Progenitor cell of endocrine pancreas (in vitro differentiated cells): Measurements from ENCODE around the gene SLC9A2. TPM values are rescaled to one million over a fixed set of nuclear protein-coding genes. Genes with fewer than 3 reads are reported as not detected.

Experiments used
- DNase-seq: peaks from one replicate; pipeline ENCODE4 v3.0.0; 2021; ENCODE audit warnings: low spot score; ENCODE audit not compliant: unreplicated experiment
- H3K27ac Mint-ChIP-seq: 2 replicates; pipeline ENCODE4 v1.8.0; 2021; ENCODE audit warnings: mild to moderate bottlenecking, moderate library complexity, mixed read lengths
- H3K27me3 Mint-ChIP-seq: 2 replicates; pipeline ENCODE4 v1.8.0; 2021; ENCODE audit warnings: mixed read lengths
- H3K36me3 Mint-ChIP-seq: 2 replicates; pipeline ENCODE4 v1.8.0; 2022; ENCODE audit warnings: mixed read lengths; ENCODE audit not compliant: insufficient read depth
- H3K4me1 Mint-ChIP-seq: 2 replicates; pipeline ENCODE4 v1.8.0; 2021; ENCODE audit warnings: low read depth, mixed read lengths
- H3K4me3 Mint-ChIP-seq: 2 replicates; pipeline ENCODE4 v1.8.0; 2021; ENCODE audit warnings: low read depth, mild to moderate bottlenecking, moderate library complexity, mixed read lengths
- H3K9me3 Mint-ChIP-seq: 2 replicates; pipeline ENCODE4 v1.8.0; 2021; ENCODE audit warnings: low read depth, mixed read lengths
- CTCF ChIP-seq: fragments of 200-600 bp; sonication (generic); IDR thresholded peaks from one replicate; pipeline ENCODE4 v1.5.0; 2021; ENCODE audit warnings: antibody characterized with exemption, mild to moderate bottlenecking; ENCODE audit not compliant: unreplicated experiment
- total RNA-seq: library from RNA; stranded (reverse); gene quantifications from 2 replicates; pipeline ENCODE4 v1.2.1, GENCODE V29; 2021

The SLC9A2 gene
- total RNA-seq, 1 donor from 2014 or later, result 1.6 TPM

GRCh38 chr2:102662833-102663232 lies 43.5 kb downstream of the SLC9A2 start:
- Mint-ChIP-seq H3K9me3 (no peaks in the 10 kb centered on the region), H3K4me3 (no peak overlapping the region), H3K4me1 (peaks cover 5% of the 10 kb centered on the region), H3K27me3 (peaks cover 7% of the 10 kb centered on the region), H3K36me3 (no peaks in the 10 kb centered on the region), H3K27ac (no peak overlapping the region)
- DNase-seq, result no peak
- no peak for TF ChIP-seq CTCF

GRCh38 chr2:102663381-102663780 lies 44.0 kb downstream of the SLC9A2 start:
- no peak for TF ChIP-seq CTCF
- Mint-ChIP-seq H3K36me3 (no peaks in the 10 kb centered on the region), H3K4me1 (peaks cover 5% of the 10 kb centered on the region), H3K27ac (no peak overlapping the region), H3K27me3 (peaks cover 7% of the 10 kb centered on the region), H3K9me3 (no peaks in the 10 kb centered on the region), H3K4me3 (no peak overlapping the region)
- DNase-seq, result no peak

GRCh38 chr2:102664471-102664909 lies 45.1 kb downstream of the SLC9A2 start:
- Mint-ChIP-seq H3K4me1 (peaks cover 5% of the 10 kb centered on the region), H3K36me3 (no peaks in the 10 kb centered on the region), H3K4me3 (no peak overlapping the region), H3K27me3 (peaks cover 7% of the 10 kb centered on the region), H3K9me3 (no peaks in the 10 kb centered on the region), H3K27ac (no peak overlapping the region)
- no peak for TF ChIP-seq CTCF
- DNase-seq, result no peak

- Mint-ChIP-seq H3K27ac (no peak overlapping the region), H3K27me3 (peaks cover 5% of the 10 kb centered on the region), H3K4me3 (no peak overlapping the region), H3K36me3 (no peaks in the 10 kb centered on the region), H3K9me3 (no peaks in the 10 kb centered on the region), H3K4me1 (peaks cover 1% of the 10 kb centered on the region)
- no peak for DNase-seq
- no peak for TF ChIP-seq CTCF
Observed at GRCh38 chr2:102667072-102667471, 47.7 kb downstream of the SLC9A2 start.

- no peak overlapping the region for H3K27ac Mint-ChIP-seq
- H3K4me3 Mint-ChIP-seq, result no peak overlapping the region
- no peak for TF ChIP-seq CTCF
- H3K27me3 Mint-ChIP-seq, result no peaks in the 10 kb centered on the region
- H3K36me3 Mint-ChIP-seq, result no peaks in the 10 kb centered on the region
- no peaks in the 10 kb centered on the region for H3K9me3 Mint-ChIP-seq
- DNase-seq, result no peak
- no peaks in the 10 kb centered on the region for H3K4me1 Mint-ChIP-seq
Observed at GRCh38 chr2:102668171-102668570, 48.8 kb downstream of the SLC9A2 start.
